Endothelial cell of umbilical vein (primary cell): Measurements from ENCODE around the gene GSE1. TPM values are rescaled to one million over a fixed set of nuclear protein-coding genes. Genes with fewer than 3 reads are reported as not detected.

Source experiments
- BruUV-seq: library from RNA; stranded (reverse); fragments of 400-500 nt; replicated peaks from 2 replicates; lab custom pipeline; 2021; lab: Mats Ljungman, UMichigan
- CTCF ChIA-PET: fragments of 300-600, 350-600 bp; sonication (Branson Sonifier 250); formaldehyde crosslinking; loops from one replicate; lab custom pipeline; 2021; ENCODE audit warnings: antibody characterized with exemption, inconsistent platforms; lab: Charles Lee
- POLR2A ChIA-PET: fragments of 300-600, 350-600 bp; sonication (Branson Sonifier 250); formaldehyde crosslinking; loops from one replicate; lab custom pipeline; 2021; ENCODE audit warnings: antibody characterized with exemption, inconsistent platforms; lab: Charles Lee
- DNase-seq: peaks from one replicate; pipeline ENCODE4 v3.0.0-alpha.2; 2011; ENCODE audit warnings: low read depth, low spot score
- FAIRE-seq: peaks from 2 replicates; lab custom pipeline; 2011; peaks lifted over from hg19 to GRCh38; lab: Jason Lieb, UNC
- H2AFZ ChIP-seq: 2 replicates; pipeline ENCODE4 v1.6.0; 2012; ENCODE audit warnings: low read depth, low read length, control low read depth, inconsistent platforms
- H3K27ac ChIP-seq: 2 replicates; pipeline ENCODE4 v1.5.1; 2011; ENCODE audit warnings: low read depth, mild to moderate bottlenecking, control low read depth, low read length, moderate library complexity; ENCODE audit not compliant: insufficient read depth
- H3K27me3 ChIP-seq, 2 experiments: 2 replicates each; pipeline versions ENCODE4 v1.6.0 to v1.6.1; 2011; ENCODE audit warnings: low read length in 2 of 2, mixed read lengths in 1 of 2; ENCODE audit not compliant: control insufficient read depth in 2 of 2, insufficient read depth in 2 of 2
- H3K36me3 ChIP-seq, 2 experiments: 2 replicates in 1 of 2; 3 replicates in 1 of 2; pipeline ENCODE4 v1.5.1; 2011; ENCODE audit warnings: low read length in 2 of 2, mild to moderate bottlenecking in 1 of 2, moderate library complexity in 1 of 2; ENCODE audit not compliant: control insufficient read depth in 2 of 2, insufficient read depth in 2 of 2; ENCODE audit errors: extremely low read depth in 1 of 2
- H3K4me1 ChIP-seq: 3 replicates; pipeline ENCODE4 v1.5.1; 2011; ENCODE audit warnings: mild to moderate bottlenecking, low read length; ENCODE audit not compliant: control insufficient read depth, insufficient read depth; ENCODE audit errors: extremely low read depth
- H3K4me2 ChIP-seq: 2 replicates; pipeline ENCODE4 v1.6.1; 2011; ENCODE audit warnings: low read length, control low read depth, mixed read lengths; ENCODE audit not compliant: insufficient read depth
- H3K4me3 ChIP-seq, 3 experiments: fragments of 200-600 bp in 1 of 3; sonication (generic), shearing (Covaris generic) in 1 of 3; replicated peaks in 1 of 3; 2 replicates each; pipeline ENCODE4 v1.5.1; 2011 to 2016; ENCODE audit warnings: control low read depth in 3 of 3, low read length in 3 of 3, mild to moderate bottlenecking in 2 of 3, inconsistent platforms in 1 of 3, low read depth in 1 of 3, moderate library complexity in 1 of 3; ENCODE audit not compliant: insufficient read depth in 1 of 3
- H3K79me2 ChIP-seq: 2 replicates; pipeline ENCODE4 v1.6.0; 2012; ENCODE audit warnings: low read length, inconsistent platforms; ENCODE audit not compliant: control insufficient read depth, insufficient read depth
- H3K9ac ChIP-seq: replicated peaks from 2 replicates; pipeline ENCODE3; 2011; ENCODE audit warnings: low read length, control low read depth; ENCODE audit not compliant: insufficient read depth; ENCODE audit errors: extremely low read depth
- H3K9me1 ChIP-seq: replicated peaks from 3 replicates; pipeline ENCODE4 v1.6.0; 2011; ENCODE audit warnings: mild to moderate bottlenecking, low read length; ENCODE audit not compliant: control insufficient read depth, insufficient read depth; ENCODE audit errors: extremely low read depth
- H3K9me3 ChIP-seq: replicated peaks from 2 replicates; pipeline ENCODE4 v1.5.1; 2012; ENCODE audit warnings: low read length, inconsistent platforms; ENCODE audit not compliant: control insufficient read depth, insufficient read depth
- H4K20me1 ChIP-seq: replicated peaks from 2 replicates; pipeline ENCODE3; 2011; ENCODE audit warnings: mild to moderate bottlenecking, low read length; ENCODE audit not compliant: control insufficient read depth, insufficient read depth; ENCODE audit errors: extremely low read depth
- GATA2 ChIP-seq: IDR thresholded peaks from 2 replicates; pipeline ENCODE4 v1.7.0; 2011; ENCODE audit warnings: low read depth, mild to moderate bottlenecking, moderate library complexity, mixed read lengths, low read length; ENCODE audit not compliant: insufficient read length, insufficient read depth
- MAX ChIP-seq: IDR thresholded peaks from 2 replicates; pipeline ENCODE4 v1.6.1; 2011; ENCODE audit not compliant: insufficient read depth, insufficient read length
- POLR2AphosphoS5 ChIP-seq: IDR thresholded peaks from 2 replicates; pipeline ENCODE4 v1.6.1; 2012; ENCODE audit warnings: low read depth, mild to moderate bottlenecking, control low read depth, low read length, moderate library complexity; ENCODE audit not compliant: insufficient read depth
- dilution Hi-C: fragments of 300-500 bp; cut with MboI; formaldehyde crosslinking; loops from one replicate; pipeline ENCODE4 v1.15.0; 2019; ENCODE audit warnings: low sequenced_read_pairs; ENCODE audit not compliant: extremely low pct_ligation_motif_present
- intact Hi-C: fragments of 100-400 bp; cut with micrococcal nuclease; formaldehyde crosslinking; loops from one replicate; pipeline ENCODE4 v1.10.0; 2022
- polyA plus RNA-seq, 4 experiments: library from polyadenylated mRNA; depleted of rRNA in 3 of 4; stranded (reverse) in 3 of 4; unstranded in 1 of 4; fragments of >200 nt; gene quantifications; 2 replicates each; pipeline versions ENCODE4 v1.2.1 to v1.2.3, GENCODE V29; 2011 to 2012; ENCODE audit warnings: missing spikeins in 1 of 4
- total RNA-seq: library from RNA; stranded (reverse); gene quantifications from 2 replicates; pipeline ENCODE4 v1.2.3, GENCODE V29; 2021
- TF ChIP-seq, protein P1 (sequence below), 2 donors: IDR thresholded peaks; 1 replicate in 1 of 2; 2 replicates in 1 of 2; pipeline ENCODE4 v1.5.1; 2011; ENCODE audit warnings: low read length in 2 of 2, mild to moderate bottlenecking in 2 of 2, moderate library complexity in 2 of 2, control low read depth in 1 of 2, inconsistent platforms in 1 of 2, low read depth in 1 of 2; ENCODE audit not compliant: insufficient read depth in 1 of 2; ENCODE audit errors: extremely low read depth in 1 of 2

Gene GSE1
- total and polyA plus RNA-seq, 2 donors (not counting 3 experiments of a cell fraction or from before 2014, with no cell fraction given), result 4.2 to 18.3 TPM

DNA sequence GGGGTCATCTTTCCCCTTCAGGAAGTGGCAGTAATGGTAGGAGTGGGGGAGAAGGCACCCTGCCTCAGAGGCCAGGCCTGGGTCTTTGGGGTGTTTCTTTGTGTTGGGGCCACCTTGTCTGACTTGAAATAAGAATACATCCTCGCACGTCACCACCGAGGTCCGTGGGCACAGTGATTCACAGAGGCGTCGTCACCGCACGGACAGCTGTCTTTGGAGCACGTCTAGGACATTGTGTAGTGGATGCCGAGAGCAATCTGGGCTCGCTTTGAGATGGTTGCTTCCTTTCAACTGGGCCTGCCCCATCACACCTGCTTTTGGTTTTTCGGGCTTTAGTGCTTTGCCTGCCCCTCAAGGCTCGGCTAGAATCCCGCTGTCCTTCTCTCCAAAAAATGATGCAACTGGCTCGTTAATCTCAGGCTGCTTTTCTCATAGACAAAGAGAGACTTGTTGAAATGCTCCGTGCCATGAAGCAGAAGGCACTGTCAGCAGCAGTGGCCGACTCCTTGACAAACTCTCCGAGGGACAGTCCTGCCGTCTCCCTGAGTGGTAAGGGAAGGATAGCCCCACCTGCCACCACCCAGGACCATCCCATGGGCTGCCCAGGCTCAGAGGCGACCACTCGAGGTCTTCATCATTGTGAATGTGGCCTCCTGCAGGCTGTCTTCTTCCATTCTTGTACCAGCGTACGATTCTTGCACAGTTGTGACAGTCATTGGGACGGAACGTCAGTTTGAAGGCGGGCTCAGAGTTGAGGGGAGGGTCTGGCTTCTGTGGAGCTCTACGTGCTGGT, 51.7 kb downstream of the GSE1 start:
- no peak overlapping the region for H3K27ac ChIP-seq
- no peak for TF ChIP-seq POLR2AphosphoS5
- no peak for TF ChIP-seq GATA2
- TF ChIP-seq, protein P1, sequence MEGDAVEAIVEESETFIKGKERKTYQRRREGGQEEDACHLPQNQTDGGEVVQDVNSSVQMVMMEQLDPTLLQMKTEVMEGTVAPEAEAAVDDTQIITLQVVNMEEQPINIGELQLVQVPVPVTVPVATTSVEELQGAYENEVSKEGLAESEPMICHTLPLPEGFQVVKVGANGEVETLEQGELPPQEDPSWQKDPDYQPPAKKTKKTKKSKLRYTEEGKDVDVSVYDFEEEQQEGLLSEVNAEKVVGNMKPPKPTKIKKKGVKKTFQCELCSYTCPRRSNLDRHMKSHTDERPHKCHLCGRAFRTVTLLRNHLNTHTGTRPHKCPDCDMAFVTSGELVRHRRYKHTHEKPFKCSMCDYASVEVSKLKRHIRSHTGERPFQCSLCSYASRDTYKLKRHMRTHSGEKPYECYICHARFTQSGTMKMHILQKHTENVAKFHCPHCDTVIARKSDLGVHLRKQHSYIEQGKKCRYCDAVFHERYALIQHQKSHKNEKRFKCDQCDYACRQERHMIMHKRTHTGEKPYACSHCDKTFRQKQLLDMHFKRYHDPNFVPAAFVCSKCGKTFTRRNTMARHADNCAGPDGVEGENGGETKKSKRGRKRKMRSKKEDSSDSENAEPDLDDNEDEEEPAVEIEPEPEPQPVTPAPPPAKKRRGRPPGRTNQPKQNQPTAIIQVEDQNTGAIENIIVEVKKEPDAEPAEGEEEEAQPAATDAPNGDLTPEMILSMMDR (IDR thresholded peaks at IDR 0.05; ENCODE audit: extremely low read depth in 1 of 2, insufficient read depth in 1 of 2, low read depth in 1 of 2, low read length in 2 of 2), result no peak
- no peak for TF ChIP-seq MAX
- H3K79me2 ChIP-seq, result no peaks in the 10 kb centered on the region
- dilution Hi-C loops (no loop called here), intact Hi-C loops (no loop called here)
- ChIA-PET POLR2A (no interaction called here), CTCF (interaction anchor here (1.2 kb wide), 1 partner anchor 54 kb away, joined by 3 read pairs; no protein-coding TSS in a partner anchor)
- H3K4me2 ChIP-seq, result no peak overlapping the region
- FAIRE-seq (no peak), DNase-seq (no peak)
- H3K4me3 ChIP-seq, result no peak overlapping the region
- no peaks in the 10 kb centered on the region for H3K9me1 ChIP-seq
- no peaks in the 10 kb centered on the region for H4K20me1 ChIP-seq
- H3K9me3 ChIP-seq, result no peaks in the 10 kb centered on the region
- BruUV-seq, result no TSS peak
- peaks cover 0 to 3% of the 10 kb centered on the region in 2 experiments for H3K36me3 ChIP-seq
- H2AFZ ChIP-seq, result no peak overlapping the region
- H3K27me3 ChIP-seq, result no peaks in the 10 kb centered on the region
- H3K4me1 ChIP-seq, result no peaks in the 10 kb centered on the region
- H3K9ac ChIP-seq, result no peak overlapping the region
